Stimulated activated CD4-positive, alpha-beta T cell treated with anti-CD3 and anti-CD28 coated beads, Interleukin-1b, Interleukin-23, amount 100 ng/mL, for 1 hour (primary cell): ENCODE results near the gene CACNB4.

ENCODE experiments used
- DNase-seq, 2 donors: peaks; one replicate each; pipeline ENCODE4 v3.0.0-alpha.2; 2020; ENCODE audit warnings: low read depth in 2 of 2

Gene CACNB4

DNA sequence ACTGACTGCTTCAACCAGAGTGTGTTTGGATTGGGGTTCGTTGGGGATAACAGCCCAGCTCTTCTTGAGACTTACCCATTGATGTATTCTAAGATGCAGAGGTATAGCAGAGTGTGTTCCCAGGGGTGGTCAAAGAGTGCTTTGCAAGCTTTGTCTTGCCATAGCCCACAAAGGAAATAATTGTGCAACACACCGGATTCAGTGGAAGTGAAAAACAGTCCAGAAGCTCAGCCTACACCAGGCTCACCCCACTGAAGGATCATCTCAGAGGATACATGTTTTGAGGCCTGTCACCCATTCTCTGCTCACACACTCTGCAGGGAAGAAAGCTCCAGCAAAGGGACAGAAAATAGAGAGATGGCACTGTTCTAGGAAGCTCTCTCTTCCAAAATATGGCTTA lies 9.6 kb downstream of the CACNB4 start:
- DNase-seq = no peak

DNA sequence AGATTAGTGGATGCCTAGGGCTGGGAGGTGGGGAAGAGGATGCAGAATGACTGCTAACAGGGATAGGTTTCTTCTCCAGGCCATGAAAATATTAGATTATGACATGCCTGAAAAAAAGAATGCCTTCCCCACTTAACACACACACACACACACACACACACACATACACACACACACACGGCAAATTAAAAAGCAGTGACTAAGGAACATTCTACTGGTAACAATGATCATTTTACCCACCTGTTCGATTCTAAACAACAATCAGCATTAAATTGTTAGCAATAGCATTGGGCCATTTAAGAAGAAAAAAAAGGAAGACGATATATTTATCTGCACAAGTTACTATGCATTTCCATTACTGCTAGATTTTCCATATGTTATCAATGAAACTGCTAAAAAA lies 10.8 kb downstream of the CACNB4 start:
- no peak for DNase-seq

DNA sequence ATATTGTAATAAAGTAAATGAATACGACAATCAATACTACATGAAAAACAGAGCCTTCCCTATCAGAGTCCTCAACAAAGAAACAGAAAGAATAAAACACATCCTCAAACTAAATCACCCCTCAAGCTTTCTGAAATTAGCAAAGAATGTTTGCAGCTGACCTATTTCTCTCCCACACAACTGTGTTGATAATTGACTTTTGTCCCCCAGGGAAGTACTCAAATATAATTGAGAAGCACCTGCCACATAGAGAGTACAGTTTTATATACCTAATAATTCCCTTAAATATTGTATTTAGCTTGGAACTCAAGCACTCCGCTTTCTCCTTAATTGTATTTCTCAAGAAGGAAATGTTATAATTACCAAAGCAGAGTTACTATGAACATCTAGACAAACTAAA lies 12.6 kb downstream of the CACNB4 start:
- DNase-seq = no peak

DNA sequence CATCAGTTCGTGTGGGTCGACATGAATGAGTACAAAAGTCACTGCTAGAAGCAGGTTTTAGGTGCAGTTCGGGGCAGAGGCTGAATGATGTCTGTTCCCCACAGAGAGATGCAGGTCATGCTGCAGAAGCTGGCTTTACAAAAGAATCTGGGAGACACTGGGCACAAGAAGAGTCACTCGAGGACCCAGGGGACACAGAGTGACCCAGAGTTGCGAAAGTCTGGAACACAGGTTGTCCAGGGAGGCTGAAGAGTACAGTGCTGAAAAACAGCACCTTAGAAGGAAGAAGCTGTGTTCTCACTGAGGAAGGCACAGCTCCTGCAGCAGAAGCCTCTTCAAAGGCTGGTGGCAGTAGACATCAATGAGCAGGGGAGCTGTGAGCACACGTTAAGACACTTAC lies 14.8 kb downstream of the CACNB4 start:
- no peak for DNase-seq

DNA sequence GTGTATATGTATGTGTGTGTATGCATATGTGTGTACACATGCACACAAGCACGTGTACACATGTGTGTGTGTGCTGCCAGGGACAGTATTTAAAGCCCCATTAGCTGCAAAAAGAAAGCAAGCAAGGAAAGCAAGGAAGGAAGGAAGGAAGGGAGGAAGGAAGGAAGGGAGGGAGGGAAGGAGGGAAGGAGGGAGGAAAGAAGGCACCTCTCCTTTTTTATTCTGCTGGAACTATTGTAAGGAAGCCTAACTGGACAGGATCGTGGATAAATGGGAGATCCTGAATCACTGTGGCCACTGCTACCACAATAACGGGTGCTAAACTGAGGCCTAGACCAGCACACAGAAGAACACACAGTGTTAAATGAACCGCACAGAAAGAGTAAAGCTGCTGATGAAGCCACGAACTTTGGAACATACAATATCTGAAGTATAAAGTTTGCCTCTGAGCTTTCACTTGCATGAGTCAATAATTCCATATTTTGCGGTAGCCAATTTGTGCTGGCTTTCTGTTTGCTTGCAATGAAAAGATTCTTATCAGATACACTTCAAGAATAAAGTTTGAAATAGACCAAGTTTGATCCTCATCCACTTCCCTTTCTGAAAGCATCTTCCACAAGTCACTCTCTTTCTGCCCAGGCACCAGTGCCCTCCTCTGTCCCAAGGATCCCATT lies 15.5 kb downstream of the CACNB4 start:
- no peak for DNase-seq

DNA sequence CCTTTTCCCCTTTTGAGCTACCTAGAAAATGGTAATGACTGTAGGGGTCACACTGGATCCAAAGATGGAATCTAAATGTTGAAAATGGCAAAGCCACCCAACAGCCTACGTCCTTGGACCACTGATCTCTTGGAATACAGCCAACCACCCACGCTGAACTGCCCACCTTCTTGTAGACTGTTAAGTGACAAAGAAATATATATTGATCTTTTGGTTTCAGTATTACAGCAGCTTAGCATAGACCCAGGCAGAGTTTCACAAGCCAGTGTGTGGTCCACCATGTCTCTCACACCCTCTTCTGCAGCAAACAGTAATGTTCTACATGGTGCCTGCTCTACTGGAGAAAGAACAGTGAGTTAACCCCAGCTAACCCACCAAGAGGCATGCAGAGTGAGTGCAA lies 20.2 kb downstream of the CACNB4 start:
- DNase-seq = no peak

DNA sequence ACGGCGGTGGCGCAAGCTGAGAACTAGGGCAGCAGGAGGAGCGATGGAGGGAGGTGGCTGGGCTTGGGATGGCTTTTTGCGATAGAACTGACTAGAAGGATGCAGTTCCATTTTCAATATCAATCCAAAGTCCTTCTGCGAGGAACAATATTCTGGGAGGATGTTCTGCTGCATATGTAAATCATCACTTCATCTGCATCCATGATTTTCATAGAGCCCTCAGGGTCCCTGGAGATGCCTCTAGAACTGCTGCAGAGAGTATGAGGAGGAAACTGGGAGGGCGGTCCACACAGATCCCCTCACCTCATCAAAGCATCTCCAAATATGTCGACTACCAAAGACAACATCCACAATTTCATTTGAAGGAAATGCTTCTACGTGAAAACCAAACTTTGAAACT lies 20.8 kb downstream of the CACNB4 start:
- DNase-seq = no peak

DNA sequence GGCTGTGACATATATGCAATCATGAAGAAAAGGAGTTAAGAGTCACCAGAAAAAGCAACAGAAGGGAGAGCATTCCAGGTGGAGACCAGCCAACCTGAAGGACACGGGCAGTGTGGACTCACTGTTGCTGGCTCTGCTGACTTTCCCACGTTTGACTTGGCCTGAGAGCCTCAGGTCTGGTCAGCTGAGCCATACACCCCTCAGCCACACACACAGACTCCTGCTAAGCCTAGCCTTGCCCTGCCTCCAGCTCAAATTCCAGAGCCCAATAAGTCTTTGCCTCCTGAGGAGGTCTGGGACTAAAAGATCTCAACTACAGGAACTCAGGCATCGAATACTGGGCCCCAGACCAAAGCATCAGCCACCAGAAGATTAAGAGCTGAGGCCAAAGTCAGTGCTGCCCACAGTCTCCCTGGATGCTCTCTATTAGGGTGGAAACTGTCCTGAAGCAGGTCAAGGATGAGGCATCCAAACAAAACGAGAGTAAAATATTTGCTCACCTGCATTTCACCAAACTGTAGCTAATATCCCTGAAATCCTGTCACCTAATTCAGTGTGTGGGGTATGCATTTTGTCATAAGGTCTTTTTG lies 23.3 kb downstream of the CACNB4 start:
- no peak for DNase-seq

DNA sequence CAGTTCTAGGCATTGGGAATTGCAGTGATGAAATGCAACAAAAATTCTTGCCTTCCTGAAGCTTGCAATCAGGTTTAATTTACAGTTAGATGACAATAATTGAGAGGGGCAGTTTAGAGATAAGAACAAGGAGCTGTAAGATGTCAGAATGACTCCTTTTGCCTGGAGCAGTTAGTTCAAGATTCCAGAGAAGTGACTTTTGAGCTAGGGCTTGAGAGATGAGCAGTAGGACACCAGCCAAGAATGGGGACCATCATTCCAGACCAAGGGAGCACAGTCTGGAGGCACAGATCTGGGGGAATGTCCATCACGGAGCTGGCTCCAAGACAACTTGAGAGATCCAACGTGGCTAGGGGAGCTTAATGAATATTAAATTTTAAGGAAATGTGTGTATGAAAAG lies 26.8 kb downstream of the CACNB4 start:
- DNase-seq = no peak

DNA sequence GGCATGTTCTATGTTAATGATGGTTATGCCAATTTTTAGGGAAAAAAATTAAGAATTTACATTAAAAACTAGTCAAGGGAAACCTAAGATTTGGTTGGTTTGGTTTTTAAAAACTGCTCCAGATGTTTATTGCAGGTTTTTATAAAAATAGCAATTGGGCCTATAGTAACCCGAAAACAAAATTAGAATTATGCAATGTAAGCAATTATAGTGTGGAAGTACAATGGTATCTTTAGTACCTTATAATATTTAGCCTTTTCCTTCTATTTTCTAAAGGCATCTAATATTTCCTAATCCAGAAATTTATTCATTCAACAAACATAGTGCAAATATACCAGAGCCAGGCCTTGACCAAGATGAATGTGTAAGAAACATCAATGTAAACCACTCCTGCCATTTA lies 27.3 kb downstream of the CACNB4 start:
- no peak for DNase-seq

DNA sequence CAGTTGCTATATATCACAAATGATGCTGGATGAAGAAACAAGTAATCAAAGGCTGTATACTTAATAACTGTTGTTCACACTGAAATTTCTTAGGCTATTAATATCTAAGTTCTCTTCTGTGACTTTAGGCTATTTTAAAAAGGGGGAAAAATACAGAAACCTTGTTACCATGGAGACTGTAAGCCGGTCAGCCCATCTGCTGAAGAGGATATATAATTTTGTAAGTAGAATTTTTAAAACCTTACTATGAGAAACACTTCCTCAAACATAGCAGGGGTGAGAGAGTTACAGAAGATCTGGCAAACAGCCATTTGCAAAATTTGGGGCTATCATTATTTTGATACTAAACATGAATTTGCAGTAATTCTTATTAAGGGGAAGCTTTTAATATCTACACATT lies 27.8 kb downstream of the CACNB4 start:
- no peak for DNase-seq

DNA sequence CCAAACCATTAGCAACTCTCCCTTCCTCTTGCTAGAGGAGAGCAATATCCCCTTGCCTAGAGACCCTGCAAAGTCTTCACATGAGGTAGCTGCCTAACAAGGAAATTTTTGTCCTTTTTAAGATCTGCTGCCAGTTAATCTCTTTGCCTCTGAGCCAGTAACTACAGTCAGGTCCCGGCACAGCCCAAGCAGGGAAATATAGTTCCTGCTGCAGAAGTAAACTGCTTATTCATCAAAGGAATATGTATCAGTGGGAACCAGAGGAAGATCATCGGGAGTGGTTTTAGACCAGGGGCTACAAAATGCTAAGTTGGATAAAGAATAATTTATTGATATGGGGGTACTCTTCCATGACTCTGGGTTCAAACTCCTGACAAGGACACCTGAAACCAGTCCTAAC lies 30.6 kb downstream of the CACNB4 start:
- no peak for DNase-seq

DNA sequence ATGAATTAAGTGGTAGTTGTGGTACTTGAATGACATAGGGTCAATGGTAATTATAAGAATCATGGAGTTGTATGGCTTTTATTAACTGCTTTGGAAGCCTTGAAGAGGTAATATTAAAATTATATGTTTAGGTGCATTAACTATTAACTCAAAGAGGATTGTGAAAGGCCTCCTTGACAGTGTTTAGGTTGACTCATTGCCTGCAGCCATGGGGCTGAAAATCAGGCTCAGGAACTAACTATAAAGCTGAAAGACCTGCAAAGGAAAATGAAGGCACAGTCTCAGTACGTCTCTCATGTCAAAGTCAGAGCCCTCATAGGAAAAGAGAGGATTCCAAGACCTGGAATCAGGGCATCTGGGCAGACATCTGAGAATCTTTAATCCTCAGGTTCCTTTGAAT lies 31.0 kb downstream of the CACNB4 start:
- no peak for DNase-seq

DNA sequence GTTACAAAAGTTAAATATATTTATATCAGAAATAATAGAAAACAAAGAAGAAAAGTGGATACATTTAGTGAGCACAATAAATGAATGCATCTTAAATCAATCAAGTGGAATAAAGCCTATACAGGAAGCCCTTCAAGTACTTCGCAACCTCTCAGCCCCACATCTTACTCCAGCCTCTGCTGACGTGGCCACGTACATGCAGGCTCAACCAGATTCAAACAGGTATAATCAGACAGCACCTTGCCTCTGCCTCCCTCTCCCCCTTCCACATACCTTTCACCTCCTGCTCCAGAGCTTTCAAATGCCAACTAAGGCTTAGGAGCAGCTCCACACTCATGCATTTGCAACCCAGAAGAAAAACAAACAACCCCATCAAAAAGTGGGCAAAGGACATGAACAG lies 32.9 kb downstream of the CACNB4 start:
- DNase-seq = no peak

DNA sequence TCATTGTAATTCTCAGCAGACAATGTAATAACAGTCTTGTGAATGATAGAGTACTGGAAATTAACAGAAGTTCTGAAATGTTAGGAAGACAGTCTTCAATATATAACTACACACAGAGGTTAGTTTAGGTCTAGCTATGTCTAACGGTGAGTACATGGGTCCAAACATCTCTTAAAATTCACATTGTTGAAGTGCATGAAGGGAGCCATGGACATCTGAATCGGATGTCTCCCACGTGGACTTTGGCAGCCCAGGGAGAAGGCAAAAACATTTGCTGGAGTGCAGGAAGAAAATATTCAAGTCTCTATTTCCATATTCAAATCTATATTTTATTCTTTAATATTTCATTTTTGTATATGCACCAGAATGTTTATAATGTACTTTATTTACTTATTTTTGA lies 34.8 kb downstream of the CACNB4 start:
- DNase-seq = no peak

DNA sequence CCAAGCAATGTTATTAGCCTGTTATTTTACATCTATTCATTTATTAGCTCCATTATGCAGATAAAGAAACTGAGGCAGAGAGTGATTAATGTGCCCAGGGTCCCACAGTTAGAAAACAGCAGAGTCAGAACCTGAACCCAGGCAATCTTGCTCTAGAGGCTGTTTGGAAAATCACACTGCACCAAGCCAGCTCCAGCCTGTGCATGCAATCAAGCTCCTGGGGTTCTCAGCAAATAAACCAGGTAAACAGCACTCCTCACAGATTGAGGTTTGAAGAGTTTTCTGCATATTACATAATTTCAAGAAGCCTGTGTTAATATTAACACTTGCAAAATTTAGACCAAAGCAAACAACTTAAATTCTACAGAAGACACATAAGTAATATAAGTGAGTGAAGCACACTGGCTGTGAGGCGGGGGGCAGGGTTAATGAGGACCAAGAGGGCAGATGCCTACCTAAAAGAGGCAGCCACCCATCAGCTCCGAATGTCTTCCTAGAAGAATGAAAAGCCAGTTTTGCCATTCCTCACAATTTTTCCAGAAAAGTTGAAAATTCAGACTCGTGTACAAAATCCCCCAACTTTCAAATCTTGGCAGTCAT lies 35.4 kb downstream of the CACNB4 start:
- no peak for DNase-seq

DNA sequence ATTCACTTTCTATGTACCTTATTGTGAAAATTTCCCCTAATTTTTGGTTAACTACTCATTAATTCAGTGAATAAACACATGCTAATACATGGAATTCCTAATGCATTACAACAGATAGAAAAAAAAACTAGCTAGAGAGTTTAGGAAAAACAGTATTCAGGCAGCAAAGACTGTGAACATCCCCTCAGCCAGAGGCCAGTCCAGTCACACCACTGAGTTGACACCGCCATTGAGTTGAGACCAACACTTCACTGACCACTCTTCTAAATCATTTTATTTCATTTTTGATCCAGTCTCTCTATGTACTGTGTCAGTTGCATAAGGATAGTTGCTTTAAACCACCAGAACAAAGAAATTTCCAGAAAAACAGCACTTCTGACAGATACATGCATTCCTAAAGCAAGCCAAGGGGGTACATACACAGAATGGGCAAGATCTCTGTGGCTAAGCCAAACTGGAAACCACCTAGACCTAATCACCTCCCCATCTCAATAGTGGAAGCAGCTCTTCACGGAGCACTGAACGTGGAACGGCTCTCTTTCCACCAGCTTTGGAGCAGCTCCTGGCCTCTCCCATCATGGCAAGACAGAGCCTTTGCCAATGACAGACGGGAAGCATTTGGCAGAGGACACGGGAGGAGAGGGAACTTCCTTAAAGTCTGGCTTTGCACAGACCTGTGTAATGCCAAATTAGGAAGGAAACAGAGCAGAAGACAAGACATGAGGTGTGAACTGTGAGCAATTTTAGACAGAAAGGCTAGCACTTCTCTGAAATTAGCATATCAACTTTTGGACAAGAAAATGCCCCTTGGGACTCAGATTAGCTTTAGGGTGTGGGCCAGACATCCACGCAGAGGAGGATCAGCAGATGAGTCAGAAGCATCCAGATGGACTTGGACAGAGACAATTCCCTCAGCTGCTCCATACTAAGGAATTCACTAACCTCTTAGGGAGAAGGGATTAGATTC lies 36.4 kb downstream of the CACNB4 start:
- no peak for DNase-seq

DNA sequence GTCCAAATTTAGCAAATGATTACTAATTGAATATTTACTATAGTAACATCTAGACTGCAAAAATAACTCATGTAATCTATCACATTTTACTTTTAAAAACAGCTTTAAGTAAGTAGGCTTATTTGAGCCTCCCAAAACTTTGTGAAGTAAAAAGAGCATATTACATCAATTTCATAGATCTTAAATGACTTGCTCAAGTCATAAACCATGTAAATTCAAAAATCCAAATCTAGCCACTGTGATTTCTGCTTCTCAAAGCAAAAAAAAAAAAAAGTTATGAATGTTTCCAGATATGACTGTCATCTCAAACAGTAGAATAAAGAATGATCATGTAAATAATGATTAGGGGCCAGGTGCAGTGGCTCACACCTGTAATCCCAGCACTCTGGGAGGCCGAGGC lies 37.5 kb downstream of the CACNB4 start:
- DNase-seq = no peak

DNA sequence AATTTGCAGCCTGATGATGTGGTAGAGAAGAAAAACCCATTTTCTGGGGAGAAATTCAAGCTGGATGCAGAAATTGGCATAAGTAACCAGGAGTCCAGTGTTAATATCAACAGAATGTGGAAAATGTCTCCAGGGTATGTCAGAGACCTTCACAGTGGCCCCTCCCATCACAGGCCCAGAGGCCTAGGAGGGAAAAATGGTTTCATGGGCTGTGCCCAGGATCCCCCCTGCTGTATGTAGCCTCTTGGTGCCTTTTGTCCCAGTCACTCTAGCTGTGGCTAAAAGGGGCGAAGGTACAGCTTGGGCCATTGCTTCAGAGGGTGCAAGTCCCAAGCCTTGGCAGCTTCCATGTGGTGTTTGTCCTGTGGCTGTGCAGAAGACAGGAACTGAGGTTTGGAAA lies 40.2 kb downstream of the CACNB4 start:
- DNase-seq = no peak

DNA sequence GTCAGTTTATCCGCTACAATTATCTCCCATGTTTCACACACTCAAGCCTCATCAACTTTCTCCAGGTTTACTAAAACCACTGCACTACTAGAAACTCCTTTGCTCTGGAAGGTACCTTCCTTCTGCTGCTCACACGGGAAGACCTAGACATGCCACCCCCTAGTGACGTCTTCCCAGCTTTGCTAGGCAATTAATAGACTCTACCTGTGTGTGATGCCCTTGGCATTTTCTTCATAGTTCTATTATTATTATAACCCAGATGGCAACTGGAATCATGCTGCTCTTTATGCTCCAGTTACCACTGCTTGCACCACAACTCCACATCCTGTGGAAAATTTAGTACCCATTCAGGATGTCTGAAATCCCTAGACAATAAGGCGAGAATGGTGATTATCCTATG lies 42.4 kb downstream of the CACNB4 start:
- DNase-seq = no peak

DNA sequence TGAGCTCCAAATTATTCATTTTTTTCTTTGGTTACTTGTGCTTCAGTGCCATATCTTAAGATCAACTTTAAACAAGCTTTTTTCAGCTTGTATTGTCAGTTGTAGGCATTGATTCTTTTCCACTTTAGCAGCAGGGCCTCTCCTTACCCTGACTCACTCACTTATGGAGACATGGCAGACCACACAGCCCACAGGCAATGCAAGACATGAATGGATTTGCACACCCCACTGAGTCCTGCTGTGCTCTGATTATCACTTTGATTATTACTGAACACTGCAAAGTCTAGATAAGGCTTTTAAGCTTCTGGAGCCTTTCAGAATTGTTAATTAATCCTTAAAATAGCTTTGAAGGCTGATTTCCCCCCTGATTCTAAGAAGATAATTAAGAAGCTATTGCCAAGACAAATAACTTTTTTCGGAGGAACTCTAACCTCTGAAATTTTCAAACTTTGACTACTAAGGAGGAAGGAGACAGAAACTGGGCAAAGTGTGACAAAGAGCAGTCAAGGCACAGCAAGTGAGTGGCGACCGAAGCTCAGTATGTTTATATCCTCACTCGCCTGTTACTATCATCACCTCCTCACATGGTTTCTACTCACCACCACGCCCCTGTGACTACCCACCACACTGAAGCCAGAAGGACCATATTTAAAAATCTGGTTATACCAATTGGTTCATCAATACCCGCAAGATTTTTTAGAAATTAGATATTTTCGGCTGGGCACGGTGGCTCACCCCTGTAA lies 43.3 kb downstream of the CACNB4 start:
- no peak for DNase-seq

DNA sequence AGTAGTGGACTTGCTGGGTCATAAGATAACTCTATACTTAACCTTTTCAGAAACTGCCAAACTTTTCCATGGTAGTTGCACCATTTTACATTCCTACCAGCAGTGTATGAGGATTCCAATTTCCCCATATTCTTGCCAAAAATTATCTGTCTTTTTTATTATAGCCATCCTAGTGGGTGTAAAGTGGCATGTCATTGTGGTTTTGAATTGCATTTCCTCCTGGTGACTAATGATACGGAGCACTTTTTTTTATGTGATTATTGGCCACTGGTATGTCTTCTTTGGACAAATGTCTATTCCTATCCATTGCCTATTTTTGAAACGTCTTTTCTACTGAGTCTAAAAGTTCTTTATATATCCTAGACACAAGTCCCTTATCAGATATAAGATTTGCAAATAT lies 44.3 kb downstream of the CACNB4 start:
- DNase-seq = no peak
